ENCODE results near the gene HEMGN.
A peak's percentile ranks its signal among the peaks of the same experiment; 100 is the strongest.
"Not testable (repeated sequence)": the region's sequence is repeated elsewhere in the genome, so short reads cannot be mapped to it uniquely, and the experiment has no call there.

Gene HEMGN

DNA sequence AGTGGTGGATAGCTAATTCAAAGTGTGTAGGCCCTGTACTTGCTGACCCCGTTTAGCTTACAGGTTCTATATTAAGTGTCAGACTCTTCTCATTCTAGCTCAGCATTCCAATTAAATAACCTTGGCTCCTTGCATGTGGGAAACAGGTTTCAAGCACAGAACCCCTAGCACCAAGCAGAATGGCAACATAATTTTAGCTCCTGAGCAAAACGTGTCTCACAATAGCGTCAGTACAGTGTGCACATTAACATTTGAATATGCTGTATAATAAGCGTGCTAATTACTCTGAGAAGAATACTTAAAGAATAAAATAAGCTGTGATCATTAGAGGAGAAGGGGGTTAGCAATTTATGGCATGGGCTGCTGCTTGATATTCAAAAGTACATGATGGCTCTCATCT, 24.2 kb upstream of the HEMGN start:
- no peak for DNase-seq (ENCODE audit: insufficient read length)

DNA sequence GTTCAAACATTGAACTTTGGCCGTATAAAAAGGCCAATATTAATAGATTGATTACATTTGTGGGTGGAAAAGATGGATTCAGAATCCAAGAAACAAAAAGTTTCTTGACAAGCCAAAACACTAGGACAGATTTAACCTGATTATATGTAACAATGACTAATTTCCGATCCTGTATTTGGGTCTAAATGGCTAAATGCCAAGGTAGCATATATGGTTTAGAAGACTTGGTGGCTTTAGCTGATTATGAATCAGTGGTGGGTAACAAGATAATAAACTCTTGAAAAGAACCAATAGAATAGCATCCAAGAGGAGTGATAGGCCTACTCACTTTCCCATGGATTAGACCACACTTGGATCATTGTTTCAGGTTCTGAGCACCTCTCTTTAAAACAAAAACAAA, 23.4 kb upstream of the HEMGN start:
- TF ChIP-seq POLR2AphosphoS5 (IDR thresholded peaks at IDR 0.05; ENCODE audit: low read depth, low read length): no peak
- no peak for TF ChIP-seq POLR2A (IDR thresholded peaks at IDR 0.05; ENCODE audit: low read depth, low read length)
- no peak for TF ChIP-seq TAF1 (IDR thresholded peaks at IDR 0.05; ENCODE audit: borderline replicate concordance, low read depth, low read length)
- DNase-seq (ENCODE audit: insufficient read length) (no peak), FAIRE-seq (no peak)

More for the DNA sequence above, 24.2 kb upstream of the HEMGN start:
- TF ChIP-seq POLR2AphosphoS5 (IDR thresholded peaks at IDR 0.05; ENCODE audit: low read depth, low read length) (no peak), POLR2A (IDR thresholded peaks at IDR 0.05; ENCODE audit: low read depth, low read length) (no peak), TAF1 (IDR thresholded peaks at IDR 0.05; ENCODE audit: borderline replicate concordance, low read depth, low read length) (no peak)
- no peak for FAIRE-seq

DNA sequence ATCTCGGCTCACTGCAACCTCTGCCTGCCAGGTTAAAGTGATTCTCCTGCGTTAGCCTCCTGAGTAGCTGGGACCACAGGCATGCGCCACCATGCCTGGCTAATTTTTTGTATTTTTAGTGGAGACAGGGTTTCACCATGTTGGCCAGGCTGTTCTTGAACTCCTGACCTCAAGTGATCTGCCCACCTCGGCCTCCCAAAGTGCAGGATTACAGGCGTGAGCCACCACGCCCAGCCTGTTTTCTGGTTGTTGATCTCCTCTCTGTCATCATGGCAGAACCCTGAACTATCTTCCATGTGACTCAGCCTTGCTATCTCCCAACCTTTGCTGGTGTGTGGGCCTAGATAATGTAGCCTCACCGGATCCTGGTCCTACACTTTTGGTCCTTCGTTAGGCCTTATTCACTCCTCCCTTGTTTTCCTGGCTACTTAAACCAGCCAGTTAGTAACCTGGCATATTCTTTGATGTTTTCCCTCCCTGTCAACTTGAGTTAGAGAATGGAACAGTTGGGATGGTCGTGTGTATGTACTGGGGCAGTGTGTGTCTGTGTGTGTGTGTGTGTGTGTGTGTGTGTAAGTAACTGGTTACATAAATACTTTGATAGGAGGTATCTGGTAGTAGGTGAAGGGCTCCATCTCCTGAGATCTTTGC, 22.8 kb upstream of the HEMGN start:
- not testable (repeated sequence) for FAIRE-seq; DNase-seq (ENCODE audit: insufficient read length)

DNA sequence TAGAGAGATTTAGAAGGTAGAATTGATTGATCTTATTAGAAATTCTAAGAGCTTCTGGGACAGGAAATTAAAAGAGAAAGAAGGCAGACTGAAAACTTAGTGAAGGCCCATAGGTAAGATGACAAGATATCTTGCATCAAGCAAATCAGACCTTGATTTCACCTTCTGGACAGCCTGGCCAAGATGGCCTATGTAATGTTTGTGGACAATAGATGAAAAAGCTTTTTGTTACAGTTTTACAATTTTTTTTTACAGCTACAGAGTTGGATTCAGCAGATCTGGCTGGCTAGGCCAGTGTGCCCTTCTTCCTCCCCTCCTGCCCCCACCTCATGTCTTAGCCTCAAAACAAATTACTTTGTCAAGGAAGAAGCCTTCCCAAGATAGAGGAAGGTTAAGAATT, 21.6 kb upstream of the HEMGN start:
- no peak for TF ChIP-seq POLR2AphosphoS5 (IDR thresholded peaks at IDR 0.05; ENCODE audit: low read depth, low read length)
- TF ChIP-seq POLR2A (IDR thresholded peaks at IDR 0.05; ENCODE audit: low read depth, low read length): no peak
- no peak for TF ChIP-seq TAF1 (IDR thresholded peaks at IDR 0.05; ENCODE audit: borderline replicate concordance, low read depth, low read length)
- FAIRE-seq (no peak), DNase-seq (ENCODE audit: insufficient read length) (no peak)

DNA sequence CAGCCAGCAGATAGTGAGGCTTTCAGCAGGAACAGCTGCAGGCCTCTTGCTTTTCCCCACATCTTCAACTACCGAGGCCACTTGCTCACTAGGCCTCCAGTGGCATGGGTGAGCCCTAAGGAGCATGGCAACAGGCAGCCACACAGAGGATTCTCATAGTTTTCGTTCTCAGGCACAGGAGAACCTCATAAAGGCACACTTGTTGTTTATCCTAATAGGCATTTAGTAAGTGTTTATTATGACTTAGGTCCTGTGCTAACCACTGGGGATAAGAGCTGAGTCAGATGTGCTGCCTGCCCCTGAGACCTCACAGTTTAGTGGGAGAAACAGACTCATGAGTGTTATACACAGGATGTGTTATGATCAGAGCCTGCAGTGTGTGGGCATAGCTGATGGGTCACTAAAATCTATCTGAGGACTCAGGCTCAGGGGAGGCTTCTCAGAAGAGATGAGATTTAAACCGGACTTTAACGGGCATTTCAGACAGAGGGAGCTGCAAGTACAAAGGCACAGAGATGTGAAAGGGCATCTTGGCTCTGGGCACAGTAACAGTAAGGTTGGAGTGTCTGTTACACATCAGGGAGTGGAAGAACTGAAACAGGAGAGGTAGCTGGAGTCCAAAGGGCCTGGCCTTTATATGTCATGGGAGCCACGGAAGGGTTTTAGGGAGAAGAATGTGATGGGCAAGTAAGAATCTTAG, 21.0 kb upstream of the HEMGN start:
- DNase-seq (ENCODE audit: insufficient read length) (no peak), FAIRE-seq (no peak)
- TF ChIP-seq TAF1 (IDR thresholded peaks at IDR 0.05; ENCODE audit: borderline replicate concordance, low read depth, low read length) (no peak), POLR2A (IDR thresholded peaks at IDR 0.05; ENCODE audit: low read depth, low read length) (no peak), POLR2AphosphoS5 (IDR thresholded peaks at IDR 0.05; ENCODE audit: low read depth, low read length) (no peak)

DNA sequence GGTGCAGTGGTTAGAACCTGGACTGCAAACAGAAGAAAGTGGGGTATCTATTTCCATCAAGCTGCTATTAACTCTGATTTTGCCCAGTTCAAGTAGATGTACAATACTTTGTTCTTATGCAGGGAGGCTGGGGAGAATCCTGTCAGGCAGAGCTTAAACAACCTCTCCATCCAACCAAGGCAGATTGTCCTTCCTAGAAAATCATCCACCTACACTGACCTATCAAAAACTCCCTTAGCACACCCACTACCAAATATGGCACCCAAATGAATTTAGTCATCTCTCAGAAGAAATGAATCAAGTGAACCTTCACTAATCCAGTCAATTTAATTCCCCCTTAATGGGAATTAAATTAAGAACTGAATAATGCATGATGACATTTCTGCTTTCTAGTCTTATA, 18.4 kb upstream of the HEMGN start:
- no peak for FAIRE-seq

DNA sequence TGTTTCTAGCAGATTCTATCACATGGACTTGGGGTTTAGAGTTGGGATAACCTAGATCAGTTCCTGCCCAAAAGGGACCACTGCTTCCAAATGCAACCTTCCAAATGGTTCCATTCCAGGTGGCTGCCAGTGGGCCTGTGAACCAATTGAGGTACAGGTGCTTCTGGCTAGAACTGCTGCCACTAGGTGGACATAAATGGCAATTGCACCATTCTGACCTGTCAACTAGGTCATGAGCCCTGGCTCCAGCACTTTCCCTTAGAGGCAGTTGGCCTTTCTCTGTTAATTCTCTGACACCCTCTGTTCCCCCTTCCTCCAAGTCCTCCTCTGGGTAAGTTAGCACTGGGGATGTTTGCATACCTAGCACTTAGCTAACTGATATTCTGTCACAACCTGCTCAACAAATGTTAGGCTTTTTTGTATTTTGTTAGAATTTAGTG, 16.6 kb upstream of the HEMGN start:
- TF ChIP-seq TAF1 (IDR thresholded peaks at IDR 0.05; ENCODE audit: borderline replicate concordance, low read depth, low read length) (no peak), POLR2AphosphoS5 (IDR thresholded peaks at IDR 0.05; ENCODE audit: low read depth, low read length) (no peak), POLR2A (IDR thresholded peaks at IDR 0.05; ENCODE audit: low read depth, low read length) (no peak)
- DNase-seq (ENCODE audit: insufficient read length) (peak; percentile 39), FAIRE-seq (peak; percentile 61)

More for the DNA sequence above, 18.4 kb upstream of the HEMGN start:
- TF ChIP-seq TAF1 (IDR thresholded peaks at IDR 0.05; ENCODE audit: borderline replicate concordance, low read depth, low read length): no peak
- no peak for TF ChIP-seq POLR2A (IDR thresholded peaks at IDR 0.05; ENCODE audit: low read depth, low read length)
- no peak for TF ChIP-seq POLR2AphosphoS5 (IDR thresholded peaks at IDR 0.05; ENCODE audit: low read depth, low read length)
- no peak for DNase-seq (ENCODE audit: insufficient read length)

DNA sequence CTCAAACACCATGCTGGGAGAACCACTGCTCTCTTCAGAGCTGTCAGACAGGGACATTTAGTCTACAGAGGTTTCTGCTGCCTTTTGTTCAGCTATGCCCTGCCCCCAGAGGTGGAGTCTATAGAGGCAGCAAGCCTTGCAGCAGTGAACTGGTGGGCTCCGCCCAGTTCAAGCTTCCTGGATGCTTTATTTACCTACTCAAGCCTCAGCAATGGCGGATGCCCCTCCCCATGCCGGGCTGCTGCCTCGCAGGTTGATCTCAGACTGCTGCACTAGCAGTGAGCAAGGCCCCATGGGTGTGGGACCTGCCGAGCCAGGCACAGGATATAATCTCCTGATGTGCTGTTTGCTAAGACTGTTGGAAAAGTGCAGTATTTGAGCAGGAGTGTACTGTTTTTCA, 12.9 kb upstream of the HEMGN start:
- not testable (repeated sequence) for DNase-seq (ENCODE audit: insufficient read length)

DNA sequence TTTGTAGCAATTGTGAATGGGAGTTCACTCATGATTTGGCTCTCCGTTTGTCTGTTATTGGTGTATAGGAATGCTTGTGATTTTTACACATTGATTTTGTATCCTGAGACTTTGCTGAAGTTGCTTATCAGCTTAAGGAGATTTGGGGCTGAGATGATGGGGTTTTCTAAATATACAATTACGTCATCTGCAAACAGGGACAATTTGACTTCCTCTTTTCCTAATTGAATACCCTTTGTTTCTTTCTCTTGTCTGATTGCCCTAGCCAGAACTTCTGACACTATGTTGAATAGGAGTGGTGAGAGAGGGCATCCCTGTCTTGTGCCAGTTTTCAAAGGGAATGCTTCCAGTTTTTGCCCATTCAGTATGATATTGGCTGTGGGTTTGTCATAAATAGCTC, 9.1 kb upstream of the HEMGN start:
- FAIRE-seq: not testable (repeated sequence)

More for the DNA sequence above, 12.9 kb upstream of the HEMGN start:
- not testable (repeated sequence) for FAIRE-seq

DNA sequence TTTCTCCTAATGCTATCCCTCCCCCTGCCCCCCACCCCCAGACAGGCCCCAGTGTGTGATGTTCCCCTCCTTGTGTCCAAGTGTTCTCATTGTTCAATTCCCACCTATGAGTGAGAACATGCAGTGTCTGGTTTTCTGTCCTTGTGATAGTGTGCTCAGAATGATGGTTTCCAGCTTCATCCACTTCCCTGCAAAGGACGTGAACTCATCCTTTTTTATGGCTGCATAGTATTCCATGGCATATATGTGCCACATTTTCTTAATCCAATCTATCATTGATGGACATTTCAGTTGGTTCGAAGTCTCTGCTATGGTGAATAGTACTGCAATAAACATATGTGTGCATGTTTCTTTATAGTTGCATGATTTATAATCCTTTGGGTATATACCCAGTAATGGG, 7.5 kb upstream of the HEMGN start:
- not testable (repeated sequence) for DNase-seq (ENCODE audit: insufficient read length); FAIRE-seq

More for the DNA sequence above, 9.1 kb upstream of the HEMGN start:
- not testable (repeated sequence) for DNase-seq (ENCODE audit: insufficient read length)

DNA sequence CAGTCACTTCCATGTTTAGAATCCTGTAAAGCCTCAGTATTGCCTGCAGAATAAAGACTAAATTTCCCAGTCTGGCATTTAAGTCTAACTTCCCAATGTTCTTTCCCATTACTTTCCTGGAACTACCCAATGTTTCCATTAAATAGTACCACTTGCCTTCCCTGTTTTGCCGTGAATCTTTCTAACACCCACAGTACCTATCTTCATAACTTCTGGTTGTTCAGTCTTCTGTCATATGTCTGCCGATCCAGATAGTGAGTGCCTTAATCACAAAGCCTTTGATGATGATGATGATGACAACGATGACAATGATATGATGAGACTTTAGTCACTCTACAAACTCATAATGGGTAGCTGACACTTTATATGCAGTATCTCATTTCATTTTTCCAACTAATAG, 6.6 kb upstream of the HEMGN start:
- FAIRE-seq (no peak), DNase-seq (ENCODE audit: insufficient read length) (no peak)
- TF ChIP-seq POLR2AphosphoS5 (IDR thresholded peaks at IDR 0.05; ENCODE audit: low read depth, low read length) (no peak), TAF1 (IDR thresholded peaks at IDR 0.05; ENCODE audit: borderline replicate concordance, low read depth, low read length) (no peak), POLR2A (IDR thresholded peaks at IDR 0.05; ENCODE audit: low read depth, low read length) (no peak)

DNA sequence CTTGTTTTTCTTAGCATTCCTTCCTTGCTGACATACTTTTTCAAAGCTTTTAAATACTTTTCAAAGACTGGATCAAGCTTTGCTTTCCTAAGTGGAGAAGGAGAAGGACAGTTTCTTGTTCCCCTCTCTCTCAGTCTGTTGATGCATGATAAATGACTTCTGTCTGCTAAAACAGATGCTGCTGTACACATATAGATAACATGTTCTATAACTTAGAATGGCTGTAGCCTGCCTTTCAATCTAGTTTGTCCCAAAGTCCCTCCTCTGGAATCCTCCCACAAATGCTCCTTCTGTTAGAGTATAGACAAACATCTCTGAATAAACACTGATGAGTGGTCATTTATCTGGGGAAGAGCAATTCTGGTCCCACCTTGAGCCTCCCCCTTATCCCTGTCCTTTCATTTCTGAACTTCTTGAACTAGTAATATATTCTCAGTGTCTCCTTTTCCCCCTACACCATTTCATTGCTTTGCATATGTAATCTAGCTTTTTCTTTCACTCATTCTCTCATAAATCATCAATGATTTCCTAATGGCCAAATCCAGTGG, 5.4 kb upstream of the HEMGN start:
- DNase-seq (ENCODE audit: insufficient read length) (no peak), FAIRE-seq (no peak)
- TF ChIP-seq POLR2AphosphoS5 (IDR thresholded peaks at IDR 0.05; ENCODE audit: low read depth, low read length): no peak
- no peak for TF ChIP-seq TAF1 (IDR thresholded peaks at IDR 0.05; ENCODE audit: borderline replicate concordance, low read depth, low read length)
- no peak for TF ChIP-seq POLR2A (IDR thresholded peaks at IDR 0.05; ENCODE audit: low read depth, low read length)

DNA sequence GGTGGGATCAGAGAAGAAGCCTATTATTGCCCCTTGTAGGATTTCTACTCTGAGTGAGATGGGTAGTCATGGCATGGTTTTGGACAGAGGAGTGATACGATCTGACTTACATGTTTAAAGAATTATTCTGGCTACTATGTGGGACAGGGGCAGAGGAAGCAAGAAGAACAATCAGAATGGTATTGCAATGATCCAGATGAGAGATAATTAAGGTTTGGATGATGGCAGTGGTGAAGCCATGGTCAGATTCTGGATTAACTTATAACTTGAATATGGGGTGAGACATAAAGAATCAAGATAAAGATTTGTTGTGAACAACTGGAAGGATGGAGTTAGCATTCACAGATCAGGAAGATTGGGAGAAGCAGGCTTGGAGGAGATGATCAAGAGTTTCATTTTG, 3.4 kb upstream of the HEMGN start:
- TF ChIP-seq POLR2AphosphoS5 (IDR thresholded peaks at IDR 0.05; ENCODE audit: low read depth, low read length) (no peak), POLR2A (IDR thresholded peaks at IDR 0.05; ENCODE audit: low read depth, low read length) (no peak), TAF1 (IDR thresholded peaks at IDR 0.05; ENCODE audit: borderline replicate concordance, low read depth, low read length) (no peak)
- DNase-seq (ENCODE audit: insufficient read length): no peak
- FAIRE-seq: peak; percentile 60
